Endothelial cell of umbilical vein (primary cell): ENCODE results near the gene MBIP.

Experiments
- CTCF ChIP-seq, 2 donors: IDR thresholded peaks; 1 replicate in 1 of 2; 2 replicates in 1 of 2; pipeline ENCODE4 v1.5.1; 2011; ENCODE audit warnings: low read length in 2 of 2, mild to moderate bottlenecking in 2 of 2, moderate library complexity in 2 of 2, control low read depth in 1 of 2, inconsistent platforms in 1 of 2, low read depth in 1 of 2; ENCODE audit not compliant: insufficient read depth in 1 of 2; ENCODE audit errors: extremely low read depth in 1 of 2
- EZH2 ChIP-seq: IDR thresholded peaks from 2 replicates; pipeline ENCODE4 v1.6.1; 2012; ENCODE audit warnings: borderline replicate concordance, low read depth, mild to moderate bottlenecking, moderate library complexity, low read length, inconsistent platforms; ENCODE audit not compliant: severe bottlenecking
- MAX ChIP-seq: IDR thresholded peaks from 2 replicates; pipeline ENCODE4 v1.6.1; 2011; ENCODE audit not compliant: insufficient read depth, insufficient read length
- MYC ChIP-seq: IDR thresholded peaks from one replicate; pipeline ENCODE4 v1.6.1; 2011; ENCODE audit warnings: mild to moderate bottlenecking, low read depth, low read length
- POLR2A ChIP-seq: IDR thresholded peaks from 2 replicates; pipeline ENCODE4 v1.6.1; 2012; ENCODE audit warnings: low read depth, mild to moderate bottlenecking, control low read depth, low read length
- POLR2AphosphoS5 ChIP-seq: IDR thresholded peaks from 2 replicates; pipeline ENCODE4 v1.6.1; 2012; ENCODE audit warnings: low read depth, mild to moderate bottlenecking, control low read depth, low read length, moderate library complexity; ENCODE audit not compliant: insufficient read depth

- no peak for TF ChIP-seq CTCF (IDR thresholded peaks at IDR 0.05; ENCODE audit: extremely low read depth in 1 of 2, insufficient read depth in 1 of 2, low read depth in 1 of 2, low read length in 2 of 2)
- no peak for TF ChIP-seq MYC
- TF ChIP-seq POLR2AphosphoS5, result no peak
- no peak for TF ChIP-seq POLR2A
- no peak for TF ChIP-seq EZH2
- TF ChIP-seq MAX, result no peak
These were observed 13.6 kb downstream of the MBIP start for GRCh38 chr14:36306836-36307235.
